LNCAP (cell line): ENCODE results near the gene SLC27A1.

Experiments used
- CTCF ChIP-seq: fragments of 450-650 bp; IDR thresholded peaks from 2 replicates; pipeline ENCODE4 v1.5.1; 2017; ENCODE audit warnings: mild to moderate bottlenecking

Gene SLC27A1

GRCh38 chr19:17436094-17436873 lies 34.0 kb upstream of the SLC27A1 start:
- TF ChIP-seq CTCF = no peak

- TF ChIP-seq CTCF = no peak
Observed at GRCh38 chr19:17436874-17437267, 33.5 kb upstream of the SLC27A1 start.

GRCh38 chr19:17441241-17442021 lies 28.9 kb upstream of the SLC27A1 start:
- TF ChIP-seq CTCF = no peak

- TF ChIP-seq CTCF = no peak
Observed at GRCh38 chr19:17445526-17446165, 24.7 kb upstream of the SLC27A1 start.

GRCh38 chr19:17447704-17448130 lies 22.6 kb upstream of the SLC27A1 start:
- TF ChIP-seq CTCF = no peak

GRCh38 chr19:17448131-17448967 lies 22.0 kb upstream of the SLC27A1 start, which contains the start of gene TMEM221:
Gene TMEM221 (minus strand): TSS chr19:17448668. CDS start chr19:17448462, 206 bp downstream.
- peak; percentile 38 for TF ChIP-seq CTCF
